ENCODE measurements around the gene TBCC.

Gene TBCC

GRCh38 chr6:42720739-42721138, 25.2 kb downstream of the TBCC start:
- no peak for TF ChIP-seq CTCF (IDR thresholded peaks at IDR 0.05)

DNA sequence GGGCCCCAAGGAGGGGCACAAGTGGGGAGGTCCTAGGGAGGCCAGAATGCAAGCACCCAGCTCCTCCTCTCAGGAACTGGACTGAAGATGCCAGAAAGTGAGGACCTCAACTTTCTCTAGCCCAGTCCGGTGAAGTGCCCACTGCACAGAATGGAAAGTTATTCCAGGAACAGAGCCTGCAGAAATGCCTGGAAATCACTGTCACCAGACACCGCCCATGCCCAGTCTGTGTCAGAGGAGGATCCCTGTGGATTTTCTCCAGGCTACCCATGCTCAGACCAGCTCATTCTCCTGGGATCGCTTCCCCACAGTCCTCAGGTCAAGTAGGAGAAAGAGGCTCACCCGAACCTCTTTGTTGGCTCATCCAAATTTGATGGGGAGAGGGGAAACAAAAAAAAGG, 30.0 kb downstream of the TBCC start:
- no peak for TF ChIP-seq CTCF (IDR thresholded peaks at IDR 0.05)

DNA sequence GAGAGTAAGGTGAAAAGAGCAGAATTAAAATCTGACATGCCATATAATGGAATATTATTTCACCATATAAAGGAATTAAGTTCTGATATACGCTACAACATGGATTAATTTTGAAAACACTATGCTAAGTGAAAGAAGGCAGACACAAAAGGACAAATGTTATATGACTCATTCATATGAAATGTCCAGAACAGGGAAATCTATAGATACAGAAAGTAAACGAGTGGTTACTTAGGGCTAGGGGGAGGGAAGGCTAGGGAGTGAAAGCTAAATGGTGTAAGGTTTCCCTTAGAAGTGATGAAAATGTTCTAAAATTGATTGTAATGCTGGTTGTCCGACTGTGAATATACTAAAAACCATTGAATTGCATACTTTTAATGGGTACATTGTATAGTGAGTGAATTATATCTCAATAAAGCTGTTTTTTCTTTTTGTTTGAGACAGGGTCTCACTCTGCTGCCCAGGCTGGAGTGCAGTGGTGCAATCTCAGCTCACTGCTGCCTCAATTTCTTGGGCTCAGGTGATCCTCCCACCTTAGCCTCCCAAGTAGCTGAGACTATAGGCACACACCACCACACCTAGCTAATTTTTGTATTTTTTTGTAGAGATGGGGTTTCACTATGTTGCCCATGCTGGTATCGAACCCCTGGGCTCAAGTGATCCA, 31.7 kb downstream of the TBCC start:
- TF ChIP-seq CTCF (IDR thresholded peaks at IDR 0.05) = no peak

- TF ChIP-seq CTCF (IDR thresholded peaks at IDR 0.05) = no peak
Measured at GRCh38 chr6:42711930-42712329, 34.0 kb downstream of the TBCC start.

DNA sequence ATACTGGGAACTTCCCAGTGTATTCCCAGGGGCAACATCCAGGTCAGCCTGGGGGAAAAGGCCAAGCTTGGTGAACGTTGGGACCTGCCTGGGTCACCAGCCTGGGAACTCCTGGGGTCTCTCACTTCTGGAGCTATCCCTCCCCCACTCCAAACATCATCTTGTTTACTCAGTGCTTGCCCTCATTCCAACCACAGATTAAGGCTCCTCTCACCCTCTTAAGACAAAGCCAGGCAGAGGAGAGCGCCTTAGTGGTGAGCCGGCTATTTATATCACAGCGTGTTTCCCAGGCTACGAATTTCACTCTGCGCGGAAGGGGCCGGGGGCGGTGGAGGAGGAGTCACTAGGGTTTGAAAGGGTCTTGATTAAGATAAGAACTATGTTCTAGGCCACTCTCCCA, 35.6 kb downstream of the TBCC start:
- no peak for TF ChIP-seq CTCF (IDR thresholded peaks at IDR 0.05)

GRCh38 chr6:42709871-42710270, 36.0 kb downstream of the TBCC start:
- no peak for TF ChIP-seq CTCF (IDR thresholded peaks at IDR 0.05)

DNA sequence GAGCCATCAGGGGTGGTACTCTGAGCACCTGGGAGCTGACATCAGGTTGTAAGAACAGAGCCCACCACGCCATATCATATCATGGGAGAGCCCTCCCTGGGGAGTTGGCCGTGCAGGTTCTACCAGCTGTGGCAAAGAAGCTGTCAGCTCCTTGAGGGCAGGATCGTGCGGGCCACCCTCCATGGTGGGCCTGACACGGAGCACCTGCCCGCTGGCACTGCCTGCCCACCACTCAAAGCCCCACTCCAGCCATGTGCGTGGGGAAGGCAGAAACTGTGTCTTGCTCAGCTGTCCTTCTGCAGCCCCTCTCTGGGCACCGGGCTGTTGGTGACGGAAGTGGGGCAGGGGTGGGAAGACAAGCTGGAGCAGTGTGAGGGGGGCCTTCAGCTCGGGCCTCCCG, 37.8 kb downstream of the TBCC start:
- TF ChIP-seq CTCF (IDR thresholded peaks at IDR 0.05) = no peak

DNA sequence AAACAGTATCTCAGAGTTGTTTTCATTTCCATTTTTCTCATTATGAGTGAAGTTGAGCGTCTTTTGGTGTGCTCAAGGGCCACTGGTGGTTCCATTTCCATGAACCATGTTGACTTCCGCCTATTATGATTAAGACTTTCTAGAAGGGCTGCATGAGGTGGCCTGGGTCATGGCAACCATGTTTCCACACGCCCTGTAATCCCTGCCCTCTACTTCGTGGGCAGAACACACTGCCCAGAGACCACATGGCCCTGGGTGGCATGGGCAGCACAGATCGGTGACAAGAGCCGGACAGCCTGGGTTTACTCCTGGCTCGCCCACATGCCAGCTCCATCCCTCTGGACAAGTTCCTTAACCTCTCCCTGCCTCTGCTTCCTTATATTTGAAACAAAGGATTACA, 38.3 kb downstream of the TBCC start:
- TF ChIP-seq CTCF (IDR thresholded peaks at IDR 0.05) = no peak

Measured in LNCAP (cell line).